Lower lobe of right lung (tissue), 2 donors: Measurements from ENCODE around the gene OR2V1. TPM values are rescaled to one million over a fixed set of nuclear protein-coding genes. Genes with fewer than 3 reads are reported as not detected.
"Not testable (repeated sequence)": the region's sequence is repeated elsewhere in the genome, so short reads cannot be mapped to it uniquely, and the experiment has no call there.

Experiments used
- ATAC-seq, 2 donors: fragments of 200-7000 bp; cut with Tn5 transposase; one replicate each; pipeline ENCODE4 v1.9.1; 2020 to 2022; ENCODE audit warnings: mild to moderate bottlenecking in 2 of 2, moderate library complexity in 2 of 2
- DNase-seq: peaks from one replicate; pipeline ENCODE4 v3.0.0-alpha.2; 2020
- H3K27ac ChIP-seq: fragments of 200-600 bp; one replicate; pipeline ENCODE4 v1.8.0; 2022
- H3K27me3 ChIP-seq: fragments of 200-600 bp; one replicate; pipeline ENCODE4 v1.8.0; 2022; ENCODE audit warnings: low read depth
- H3K36me3 ChIP-seq: fragments of 200-600 bp; one replicate; pipeline ENCODE4 v1.8.0; 2022; ENCODE audit warnings: mild to moderate bottlenecking
- H3K4me1 ChIP-seq: fragments of 200-600 bp; one replicate; pipeline ENCODE4 v1.8.0; 2022
- H3K4me3 ChIP-seq: fragments of 200-600 bp; one replicate; pipeline ENCODE4 v1.8.0; 2022; ENCODE audit warnings: mild to moderate bottlenecking
- H3K9me3 ChIP-seq: fragments of 200-600 bp; one replicate; pipeline ENCODE4 v1.8.0; 2022
- intact Hi-C: fragments of 100-400 bp; cut with DNase I; formaldehyde crosslinking; loops from one replicate; pipeline ENCODE4 v1.11.0; 2022
- total RNA-seq: library from RNA; stranded (reverse); fragmentation: NEBNext Ultra II Directional; extraction: Animal tissue kit (Norgen Biotek cat#: 25700); gene quantifications from one replicate; pipeline ENCODE4 v1.2.1, GENCODE V29; 2021
- TF ChIP-seq, protein P1 (sequence below): fragments of 200-600 bp; IDR thresholded peaks from one replicate; pipeline ENCODE4 v1.8.0; 2022; ENCODE audit warnings: antibody characterized with exemption, mild to moderate bottlenecking
- donor health status: DM: no; HTN: yes; CAD: no; lungs with severe emphysema.

Gene OR2V1
- total RNA-seq, 1 donor from 2014 or later = not detected

DNA sequence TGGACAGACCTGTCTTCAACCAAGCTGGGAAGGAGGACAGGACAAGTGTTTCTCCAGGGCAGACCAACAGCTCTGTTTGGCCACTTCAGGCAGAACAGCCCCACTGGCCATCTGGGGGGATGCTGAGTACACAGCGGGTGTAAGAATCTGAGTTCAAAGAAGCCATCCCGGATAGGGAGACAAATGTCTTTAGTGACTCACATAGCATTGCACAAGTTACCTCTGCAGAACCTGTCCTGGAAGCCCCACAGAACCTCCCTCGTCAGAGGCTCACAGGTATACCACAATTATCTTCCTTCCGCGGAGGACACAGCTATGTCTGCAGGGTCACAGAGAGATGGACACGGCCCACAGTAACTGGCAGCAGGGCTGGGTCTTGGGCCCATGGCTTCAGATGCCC, 18.4 kb upstream of the OR2V1 start:
- intact Hi-C loops = no loop called here
- ATAC-seq (no peak), DNase-seq (no peak)
- peaks cover 8% of the 10 kb centered on the region for H3K27me3 ChIP-seq
- H3K4me3 ChIP-seq = no peak overlapping the region
- no peak overlapping the region for H3K27ac ChIP-seq
- H3K9me3 ChIP-seq = no peaks in the 10 kb centered on the region
- TF ChIP-seq, protein P1, sequence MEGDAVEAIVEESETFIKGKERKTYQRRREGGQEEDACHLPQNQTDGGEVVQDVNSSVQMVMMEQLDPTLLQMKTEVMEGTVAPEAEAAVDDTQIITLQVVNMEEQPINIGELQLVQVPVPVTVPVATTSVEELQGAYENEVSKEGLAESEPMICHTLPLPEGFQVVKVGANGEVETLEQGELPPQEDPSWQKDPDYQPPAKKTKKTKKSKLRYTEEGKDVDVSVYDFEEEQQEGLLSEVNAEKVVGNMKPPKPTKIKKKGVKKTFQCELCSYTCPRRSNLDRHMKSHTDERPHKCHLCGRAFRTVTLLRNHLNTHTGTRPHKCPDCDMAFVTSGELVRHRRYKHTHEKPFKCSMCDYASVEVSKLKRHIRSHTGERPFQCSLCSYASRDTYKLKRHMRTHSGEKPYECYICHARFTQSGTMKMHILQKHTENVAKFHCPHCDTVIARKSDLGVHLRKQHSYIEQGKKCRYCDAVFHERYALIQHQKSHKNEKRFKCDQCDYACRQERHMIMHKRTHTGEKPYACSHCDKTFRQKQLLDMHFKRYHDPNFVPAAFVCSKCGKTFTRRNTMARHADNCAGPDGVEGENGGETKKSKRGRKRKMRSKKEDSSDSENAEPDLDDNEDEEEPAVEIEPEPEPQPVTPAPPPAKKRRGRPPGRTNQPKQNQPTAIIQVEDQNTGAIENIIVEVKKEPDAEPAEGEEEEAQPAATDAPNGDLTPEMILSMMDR = no peak
- H3K36me3 ChIP-seq = no peaks in the 10 kb centered on the region
- no peaks in the 10 kb centered on the region for H3K4me1 ChIP-seq

DNA sequence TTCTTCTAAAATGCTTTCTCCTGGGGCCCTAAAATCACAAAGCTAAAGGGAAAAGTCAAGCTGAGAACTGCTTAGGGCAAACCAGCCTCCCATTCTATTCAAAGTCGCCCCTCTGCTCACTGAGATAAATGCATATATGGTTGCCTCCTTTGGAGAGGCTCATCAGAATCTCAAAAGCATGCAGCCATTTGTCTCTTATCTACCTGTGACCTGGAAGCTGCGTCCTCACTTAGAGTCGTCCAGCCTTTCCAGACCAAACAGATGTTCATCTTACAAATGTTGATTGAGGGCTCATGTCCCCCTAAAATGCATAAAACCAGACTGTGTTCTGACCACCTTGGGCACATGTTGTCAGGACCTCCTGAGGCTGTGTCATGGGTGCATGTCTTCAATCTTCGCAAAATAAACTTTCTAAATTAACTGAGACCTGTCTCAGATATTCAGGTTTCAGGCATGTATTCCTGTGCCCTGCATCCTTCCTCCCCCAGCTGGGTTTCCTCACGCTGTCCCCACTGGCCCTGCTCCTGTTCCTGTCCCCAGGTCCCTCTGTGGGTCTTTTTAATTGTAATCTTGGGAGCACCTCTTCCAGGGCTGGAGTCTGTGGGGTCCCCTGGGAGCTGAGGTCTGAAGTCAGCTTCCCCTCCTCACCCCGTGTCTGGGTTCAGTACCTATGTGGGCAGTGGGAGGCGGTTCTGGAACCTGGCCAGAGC, 16.1 kb upstream of the OR2V1 start, which contains the start of gene OR2V2:
OR2V2 (plus strand) TSS at position 660 of the 710 bp plus-strand sequence. CDS start 7,357 bp downstream, outside the sequence.
- H3K27me3 ChIP-seq, H3K36me3 ChIP-seq, H3K4me3 ChIP-seq, H3K27ac ChIP-seq, H3K4me1 ChIP-seq, H3K9me3 ChIP-seq, intact Hi-C loops, DNase-seq, ATAC-seq: not testable (repeated sequence)

DNA sequence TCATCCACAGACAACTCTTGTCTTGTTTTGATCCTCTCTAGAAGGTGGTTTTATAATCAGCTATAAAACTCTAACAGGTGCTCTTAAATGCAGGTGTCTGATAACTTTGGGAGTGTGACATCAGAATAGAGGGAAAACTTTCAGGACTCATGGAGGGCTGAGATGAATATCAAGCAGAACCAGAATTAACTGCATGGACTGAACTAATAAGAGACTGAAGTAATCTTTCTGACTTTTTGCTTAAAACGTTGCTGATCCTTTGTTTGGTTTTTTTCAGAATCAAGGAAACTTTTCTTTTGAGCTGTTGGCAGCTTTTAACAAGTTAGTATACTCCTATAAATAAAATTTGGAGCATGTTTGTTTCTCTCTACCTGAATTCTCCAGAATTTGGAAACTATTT, 14.2 kb upstream of the OR2V1 start:
- Histone ChIP-seq H3K4me3 (no peak overlapping the region), H3K27me3 (peaks cover 8% of the 10 kb centered on the region), H3K27ac (no peak overlapping the region), H3K4me1 (no peaks in the 10 kb centered on the region), H3K36me3 (no peaks in the 10 kb centered on the region), H3K9me3 (no peaks in the 10 kb centered on the region)
- TF ChIP-seq, protein P1 = no peak
- ATAC-seq = no peak
- intact Hi-C loops = no loop called here
- DNase-seq = no peak

DNA sequence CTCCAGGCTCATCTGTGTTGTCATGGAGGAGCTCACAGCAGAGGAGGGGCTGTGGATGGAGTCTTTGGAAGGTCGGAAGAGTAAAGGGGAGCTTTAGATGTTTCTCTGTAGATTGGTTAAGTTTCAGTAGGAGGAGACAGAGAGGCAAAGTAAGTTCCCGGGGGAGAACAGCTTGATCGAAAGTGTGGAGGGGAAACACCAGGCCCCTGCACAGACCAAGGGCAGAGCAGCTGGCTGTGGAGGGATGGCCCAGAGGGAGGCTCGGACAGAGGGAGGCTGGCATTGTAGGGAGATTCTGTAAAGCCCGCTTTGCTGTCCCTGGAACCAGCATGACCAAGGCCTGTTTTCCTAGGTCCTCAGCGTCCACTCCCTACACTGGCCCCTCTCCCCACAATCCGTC, 11.1 kb upstream of the OR2V1 start:
- H3K27me3 ChIP-seq = peaks cover 8% of the 10 kb centered on the region
- H3K36me3 ChIP-seq = no peaks in the 10 kb centered on the region
- H3K4me3 ChIP-seq = no peak overlapping the region
- no peak overlapping the region for H3K27ac ChIP-seq
- H3K4me1 ChIP-seq = no peaks in the 10 kb centered on the region
- ATAC-seq (no peak), DNase-seq (no peak)
- intact Hi-C loops = no loop called here
- TF ChIP-seq, protein P1 = no peak
- no peaks in the 10 kb centered on the region for H3K9me3 ChIP-seq

DNA sequence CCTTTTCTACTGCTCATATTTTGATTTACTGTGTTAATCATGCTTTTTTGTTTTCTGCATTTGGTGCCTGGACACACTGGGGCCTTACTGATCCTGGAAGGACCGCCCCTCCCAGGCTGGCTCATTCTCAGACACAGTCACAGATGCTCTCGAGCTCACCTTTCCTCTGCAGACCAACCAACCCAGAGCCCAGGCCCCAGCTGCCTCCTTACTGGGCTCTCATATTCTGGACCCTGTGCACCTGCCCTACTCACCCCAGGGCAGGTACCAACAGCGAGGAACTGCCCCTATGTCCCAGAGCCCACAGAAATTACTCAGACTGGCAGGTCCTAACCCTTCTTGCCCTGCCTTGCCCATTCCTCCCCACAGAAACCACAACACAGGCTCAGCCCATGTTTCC, 9.8 kb upstream of the OR2V1 start:
- DNase-seq (no peak), ATAC-seq (no peak)
- H3K9me3 ChIP-seq = no peaks in the 10 kb centered on the region
- no peaks in the 10 kb centered on the region for H3K4me1 ChIP-seq
- TF ChIP-seq, protein P1 = no peak
- H3K36me3 ChIP-seq = no peaks in the 10 kb centered on the region
- H3K27ac ChIP-seq = no peak overlapping the region
- peaks cover 4% of the 10 kb centered on the region for H3K27me3 ChIP-seq
- intact Hi-C loops = no loop called here
- H3K4me3 ChIP-seq = no peak overlapping the region

DNA sequence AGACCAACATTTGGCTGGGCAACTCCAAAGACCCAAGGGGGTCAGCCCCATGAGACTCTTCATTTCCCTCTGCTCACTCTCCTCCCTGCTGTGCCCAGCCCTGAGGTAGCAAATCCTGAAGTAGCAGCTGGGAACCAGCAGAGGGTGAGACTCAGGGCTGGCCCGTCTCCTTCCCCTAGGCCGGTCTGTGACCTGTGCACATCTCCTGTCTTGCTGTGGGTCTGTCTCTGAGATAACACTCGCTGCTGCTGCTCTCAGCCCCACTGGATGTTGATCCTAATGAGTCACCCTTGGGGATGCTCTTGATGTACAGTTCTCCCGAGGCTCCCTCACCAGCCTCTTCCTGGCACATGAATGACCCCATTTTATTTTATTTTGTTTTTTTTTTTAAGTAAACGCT, 7.3 kb upstream of the OR2V1 start:
- ATAC-seq (no peak), DNase-seq (no peak)
- no peak overlapping the region for H3K4me3 ChIP-seq
- TF ChIP-seq, protein P1 = no peak
- no peaks in the 10 kb centered on the region for H3K9me3 ChIP-seq
- H3K27me3 ChIP-seq = no peaks in the 10 kb centered on the region
- H3K36me3 ChIP-seq = no peaks in the 10 kb centered on the region
- H3K4me1 ChIP-seq = no peaks in the 10 kb centered on the region
- no peak overlapping the region for H3K27ac ChIP-seq
- intact Hi-C loops = no loop called here
